Stimulated activated naive CD8-positive, alpha-beta T cell treated with anti-CD3 and anti-CD28 coated beads, Interleukin-15, amount 100 ng/mL, for 72 hours (primary cell): ENCODE data around the gene CERS5.
"Not testable (repeated sequence)": the region's sequence is repeated elsewhere in the genome, so short reads cannot be mapped to it uniquely, and the experiment has no call there.

Experiments
- ATAC-seq: fragments of 150-1000 bp; cut with Tn5 transposase; 2 replicates; pipeline ENCODE4 v1.10.0; 2021; ENCODE audit warnings: mild to moderate bottlenecking, moderate library complexity
- DNase-seq, 2 donors: peaks; one replicate each; pipeline ENCODE4 v3.0.0; 2021 to 2022
- H3K27ac Mint-ChIP-seq, 2 donors: one replicate each; pipeline ENCODE4 v1.8.0; 2022; ENCODE audit warnings: mild to moderate bottlenecking in 2 of 2, mixed read lengths in 2 of 2, moderate library complexity in 2 of 2
- H3K27me3 Mint-ChIP-seq: one replicate; pipeline ENCODE4 v1.8.0; 2022; ENCODE audit warnings: mixed read lengths
- H3K4me1 Mint-ChIP-seq: one replicate; pipeline ENCODE4 v1.8.0; 2022; ENCODE audit warnings: mild to moderate bottlenecking, mixed read lengths
- H3K4me3 Mint-ChIP-seq, 2 donors: one replicate each; pipeline ENCODE4 v1.8.0; 2022; ENCODE audit warnings: mild to moderate bottlenecking in 2 of 2, mixed read lengths in 2 of 2, moderate library complexity in 1 of 2
- H3K9me3 Mint-ChIP-seq, 2 donors: one replicate each; pipeline ENCODE4 v1.8.0; 2022; ENCODE audit warnings: mixed read lengths in 2 of 2

Gene CERS5

DNA sequence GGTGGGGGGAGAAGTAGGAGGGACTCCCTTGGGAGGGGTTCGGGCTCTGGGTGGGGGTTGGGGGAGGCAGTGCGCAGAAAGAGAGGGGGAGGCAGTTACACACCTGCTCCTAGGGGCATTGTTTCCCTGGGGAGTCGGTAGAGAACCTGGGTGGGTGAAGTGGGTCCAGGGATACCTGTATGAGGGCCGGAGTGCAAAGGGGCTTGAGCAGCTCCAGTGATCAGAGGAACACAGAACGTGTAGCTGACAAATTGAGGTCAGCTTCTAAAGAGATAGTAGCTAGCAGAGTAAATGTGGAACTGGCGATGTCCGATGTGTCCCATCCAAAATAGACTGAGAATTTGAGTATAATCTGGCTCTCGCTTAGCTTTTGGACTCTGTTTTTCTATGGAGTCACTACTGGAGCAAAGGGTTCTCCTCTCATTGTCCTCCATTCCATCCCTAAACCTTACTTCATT is 81.5 kb downstream of the CERS5 start:
- H3K27me3 Mint-ChIP-seq: no peaks in the 10 kb centered on the region
- peak overlapping the region; percentile 70 to 99 for H3K27ac Mint-ChIP-seq
- DNase-seq (peak in 1 of 2 donors; percentile 22), ATAC-seq (peak; percentile 6)
- no peaks in the 10 kb centered on the region for H3K9me3 Mint-ChIP-seq
- H3K4me1 Mint-ChIP-seq: peaks cover 49% of the 10 kb centered on the region
- peak overlapping the region; percentile 92 to 97 for H3K4me3 Mint-ChIP-seq

DNA sequence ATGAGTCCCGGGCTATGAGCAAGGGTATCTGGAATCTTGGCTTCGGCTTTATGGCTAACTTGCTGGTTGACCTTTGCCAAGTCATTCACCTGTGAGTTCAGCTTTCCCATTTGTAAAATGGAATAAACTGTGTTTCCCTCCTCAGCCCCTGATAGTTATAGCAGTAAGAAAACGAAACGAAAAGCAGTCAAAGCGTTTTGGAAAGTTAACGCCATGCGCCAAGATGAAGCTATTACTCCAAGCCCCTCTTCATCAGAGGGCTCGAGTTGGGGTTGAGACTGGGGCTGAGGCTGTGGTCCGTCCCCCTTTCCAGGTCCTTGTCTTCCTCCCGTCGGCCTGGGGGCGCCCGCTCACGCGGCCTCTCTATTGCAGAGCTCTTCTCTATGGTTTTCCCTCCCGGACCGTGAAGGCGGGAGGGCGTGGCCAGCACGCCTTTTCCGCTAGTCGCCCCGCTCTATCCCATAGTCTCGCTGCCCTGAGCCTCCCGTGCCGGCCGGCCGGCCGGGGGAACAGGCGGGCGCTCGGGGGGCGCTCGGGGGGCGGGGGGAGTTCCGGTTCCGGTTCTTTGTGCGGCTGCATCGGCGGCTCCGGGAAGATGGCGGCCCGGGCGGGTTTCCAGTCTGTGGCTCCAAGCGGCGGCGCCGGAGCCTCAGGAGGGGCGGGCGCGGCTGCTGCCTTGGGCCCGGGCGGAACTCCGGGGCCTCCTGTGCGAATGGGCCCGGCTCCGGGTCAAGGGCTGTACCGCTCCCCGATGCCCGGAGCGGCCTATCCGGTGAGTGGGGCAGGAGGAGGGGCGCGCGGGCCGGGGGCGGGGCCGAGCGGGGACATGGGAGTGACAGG is 82.2 kb downstream of the CERS5 start, which contains the start of gene SMARCD1:
TSS of gene SMARCD1 (plus strand) at position 568 of the 840 bp plus-strand sequence. CDS start at position 596, 28 bp downstream.
- H3K4me3 Mint-ChIP-seq: peak within 1 kb of the TSS; percentile 92 to 97
- peak within 1 kb of the TSS; percentile 98 to 99 for H3K27ac Mint-ChIP-seq
- no peaks in the 10 kb centered on the region for H3K9me3 Mint-ChIP-seq
- DNase-seq (peak; percentile 81 to 85), ATAC-seq (peak; percentile 91)
- no peaks in the 10 kb centered on the region for H3K27me3 Mint-ChIP-seq
- peaks cover 49% of the 10 kb centered on the region for H3K4me1 Mint-ChIP-seq

DNA sequence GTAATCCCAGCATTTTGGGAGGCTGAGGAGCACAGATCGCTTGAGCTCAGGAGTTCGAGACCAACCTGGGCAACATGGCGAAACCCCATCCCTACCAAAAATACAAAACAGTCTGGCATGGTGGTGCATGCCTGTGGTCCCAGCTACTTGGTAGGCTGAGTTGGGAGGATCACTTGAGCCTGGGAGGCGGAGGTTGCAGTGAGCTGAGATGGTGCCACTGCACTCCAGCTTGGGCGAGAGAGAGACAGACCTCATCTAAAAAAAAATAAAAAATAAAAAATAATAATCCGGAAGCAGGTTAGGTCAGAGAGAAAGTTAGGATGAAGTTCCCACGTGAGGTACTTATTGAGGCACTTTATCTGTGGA is 82.8 kb downstream of the CERS5 start:
- H3K4me1 Mint-ChIP-seq: peaks cover 49% of the 10 kb centered on the region
- H3K27me3 Mint-ChIP-seq, H3K9me3 Mint-ChIP-seq, DNase-seq, ATAC-seq: not testable (repeated sequence)
- peak overlapping the region; percentile 92 to 97 for H3K4me3 Mint-ChIP-seq
- H3K27ac Mint-ChIP-seq: peak overlapping the region; percentile 98 to 99

DNA sequence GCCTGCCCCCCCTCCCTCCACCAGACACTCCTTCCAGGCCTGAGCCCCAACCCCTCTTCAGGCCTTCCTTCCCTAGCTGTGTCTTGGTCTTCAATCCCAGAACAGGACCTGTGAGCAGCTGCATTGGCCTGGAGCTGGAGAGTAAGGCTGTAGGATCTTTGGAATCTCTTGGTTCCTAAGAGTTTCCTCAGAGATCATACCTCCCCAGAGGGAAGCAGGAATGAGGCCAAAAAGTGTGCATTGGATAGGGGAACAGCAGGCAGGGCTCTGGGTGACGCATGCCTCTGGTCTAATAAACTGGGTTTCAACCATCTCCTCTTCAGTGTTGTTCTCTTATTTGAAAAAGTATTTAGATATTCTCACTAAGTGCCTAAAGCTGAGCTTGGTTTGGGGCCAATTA is 83.9 kb downstream of the CERS5 start:
- DNase-seq (no peak), ATAC-seq (no peak)
- Mint-ChIP-seq H3K27me3 (no peaks in the 10 kb centered on the region), H3K27ac (peak overlapping the region; percentile 29 to 42), H3K9me3 (no peaks in the 10 kb centered on the region), H3K4me1 (peaks cover 42% of the 10 kb centered on the region), H3K4me3 (peak overlapping the region; percentile 70)

DNA sequence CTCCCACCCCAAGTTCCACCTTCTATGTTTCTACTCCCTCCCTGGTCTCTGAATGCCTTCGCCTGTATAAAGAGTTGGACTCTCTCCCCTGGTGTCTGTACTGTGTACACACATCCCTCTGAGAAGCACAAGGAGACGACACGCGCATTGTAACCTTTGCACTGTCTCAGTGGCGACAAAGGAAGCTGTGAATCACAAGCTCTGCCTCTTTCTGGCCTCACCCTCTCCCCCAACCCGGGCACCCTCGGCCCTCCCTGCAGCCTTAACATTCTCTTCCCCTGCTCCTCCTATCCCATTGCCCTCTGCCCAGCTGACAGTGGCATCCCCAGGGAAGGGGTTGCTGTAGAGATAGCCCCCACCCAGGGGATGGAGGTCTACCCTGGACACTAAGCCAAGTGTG is 84.5 kb downstream of the CERS5 start:
- Mint-ChIP-seq H3K4me1 (peaks cover 35% of the 10 kb centered on the region), H3K9me3 (no peaks in the 10 kb centered on the region), H3K27ac (no peak overlapping the region), H3K4me3 (no peak overlapping the region), H3K27me3 (no peaks in the 10 kb centered on the region)
- ATAC-seq (no peak), DNase-seq (no peak)

DNA sequence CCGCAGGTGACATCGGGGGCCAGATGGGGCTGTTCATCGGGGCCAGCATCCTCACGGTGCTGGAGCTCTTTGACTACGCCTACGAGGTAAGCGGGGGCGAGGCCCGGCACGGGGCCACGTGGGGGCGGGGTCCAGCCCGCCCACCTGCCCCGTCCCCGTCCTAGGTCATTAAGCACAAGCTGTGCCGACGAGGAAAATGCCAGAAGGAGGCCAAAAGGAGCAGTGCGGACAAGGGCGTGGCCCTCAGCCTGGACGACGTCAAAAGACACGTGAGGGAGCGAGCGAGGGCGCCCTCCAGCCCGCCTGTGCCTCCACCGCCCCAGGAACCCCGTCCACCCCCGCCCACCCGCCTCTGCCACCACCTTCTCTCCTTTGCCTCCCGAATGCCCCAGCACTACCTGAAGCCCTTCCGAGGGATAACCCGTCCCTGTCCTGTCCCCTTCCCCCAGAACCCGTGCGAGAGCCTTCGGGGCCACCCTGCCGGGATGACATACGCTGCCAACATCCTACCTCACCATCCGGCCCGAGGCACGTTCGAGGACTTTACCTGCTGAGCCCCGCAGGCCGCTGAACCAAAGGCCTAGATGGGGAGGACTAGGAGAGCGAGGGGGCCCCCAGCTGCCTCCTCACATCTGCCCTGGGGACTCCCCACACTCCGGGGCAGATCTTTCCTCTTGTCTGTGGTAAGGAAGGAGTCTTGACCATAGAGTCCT is 85.9 kb downstream of the CERS5 start:
- ATAC-seq (no peak), DNase-seq (no peak)
- Mint-ChIP-seq H3K9me3 (no peaks in the 10 kb centered on the region), H3K27me3 (no peaks in the 10 kb centered on the region), H3K4me3 (no peak overlapping the region), H3K27ac (no peak overlapping the region), H3K4me1 (peaks cover 21% of the 10 kb centered on the region)

DNA sequence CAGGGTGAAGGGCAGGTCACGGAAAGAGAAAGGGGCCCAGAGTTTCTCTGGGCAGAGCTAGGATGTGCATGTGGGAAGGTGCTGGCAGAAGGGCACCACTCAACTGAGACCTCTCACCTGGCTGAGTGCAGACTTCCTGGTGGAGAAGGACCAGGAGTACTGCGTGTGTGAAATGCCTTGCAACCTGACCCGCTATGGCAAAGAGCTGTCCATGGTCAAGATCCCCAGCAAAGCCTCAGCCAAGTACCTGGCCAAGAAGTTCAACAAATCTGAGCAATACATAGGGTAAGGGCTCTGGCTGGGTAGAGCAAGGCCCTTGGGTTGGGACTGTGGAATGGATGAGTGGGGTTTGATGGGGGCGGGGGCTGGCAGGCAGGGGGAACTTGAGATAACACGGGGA is 87.4 kb downstream of the CERS5 start:
- Mint-ChIP-seq H3K4me3 (no peak overlapping the region), H3K9me3 (no peaks in the 10 kb centered on the region), H3K4me1 (peaks cover 22% of the 10 kb centered on the region), H3K27ac (no peak overlapping the region), H3K27me3 (no peaks in the 10 kb centered on the region)
- no peak for DNase-seq
- no peak for ATAC-seq
